Esophagus mucosa (tissue), 1 donor: ENCODE measurements around the gene RCN2. TPM values are rescaled to one million over a fixed set of nuclear protein-coding genes. Genes with fewer than 3 reads are reported as not detected.
"Not testable (repeated sequence)": the region's sequence is repeated elsewhere in the genome, so short reads cannot be mapped to it uniquely, and the experiment has no call there.

ENCODE experiments used
- ATAC-seq: fragments of 200-7000 bp; cut with Tn5 transposase; one replicate; pipeline ENCODE4 v1.9.1; 2020
- total RNA-seq: library from RNA; stranded (reverse); gene quantifications from one replicate; pipeline ENCODE4 v1.2.4, GENCODE V29; 2023
- donor health status: DM: yes; HTN: yes; CAD: no.

RCN2 gene
- 25.0 TPM for total RNA-seq

DNA sequence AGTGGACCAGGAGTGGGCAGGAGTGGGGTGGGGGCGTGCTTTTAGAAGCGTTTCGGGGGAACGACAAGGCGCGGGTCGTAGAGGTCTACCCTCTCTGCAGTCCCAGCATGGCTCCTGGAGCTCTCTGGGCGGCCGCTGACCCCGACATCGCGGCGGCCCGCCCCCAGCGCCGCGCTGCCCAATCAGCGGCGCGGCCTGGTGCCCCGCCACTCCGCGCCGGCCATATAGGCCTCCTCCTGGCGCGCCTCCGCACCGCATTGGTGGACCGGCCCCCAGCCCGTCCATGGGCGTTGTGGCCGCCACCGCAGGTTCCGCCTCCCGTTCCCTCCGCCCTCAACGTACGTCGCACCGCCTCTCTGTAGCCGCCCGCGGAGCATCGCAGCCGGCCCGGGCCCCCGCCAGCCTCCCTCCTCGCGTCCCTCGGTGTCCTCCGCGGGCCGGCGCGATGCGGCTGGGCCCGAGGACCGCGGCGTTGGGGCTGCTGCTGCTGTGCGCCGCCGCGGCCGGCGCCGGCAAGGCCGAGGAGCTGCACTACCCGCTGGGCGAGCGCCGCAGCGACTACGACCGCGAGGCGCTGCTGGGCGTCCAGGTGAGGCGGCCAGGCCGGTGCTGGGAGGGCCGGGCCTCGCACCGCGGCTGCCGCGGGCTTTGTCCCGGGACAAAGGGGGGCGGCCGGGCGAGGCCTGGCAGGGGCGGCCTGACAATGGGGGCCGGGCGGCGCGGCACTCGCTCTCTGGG lies at the start of gene RCN2:
RCN2 (plus strand) TSS at position 353 of the 738 bp plus-strand sequence; CDS start at position 446, 93 bp downstream.
- peak; percentile 100 for ATAC-seq

- no peak for ATAC-seq
Observed at GRCh38 chr15:76885212-76885611, 46.3 kb upstream of the RCN2 start.

DNA sequence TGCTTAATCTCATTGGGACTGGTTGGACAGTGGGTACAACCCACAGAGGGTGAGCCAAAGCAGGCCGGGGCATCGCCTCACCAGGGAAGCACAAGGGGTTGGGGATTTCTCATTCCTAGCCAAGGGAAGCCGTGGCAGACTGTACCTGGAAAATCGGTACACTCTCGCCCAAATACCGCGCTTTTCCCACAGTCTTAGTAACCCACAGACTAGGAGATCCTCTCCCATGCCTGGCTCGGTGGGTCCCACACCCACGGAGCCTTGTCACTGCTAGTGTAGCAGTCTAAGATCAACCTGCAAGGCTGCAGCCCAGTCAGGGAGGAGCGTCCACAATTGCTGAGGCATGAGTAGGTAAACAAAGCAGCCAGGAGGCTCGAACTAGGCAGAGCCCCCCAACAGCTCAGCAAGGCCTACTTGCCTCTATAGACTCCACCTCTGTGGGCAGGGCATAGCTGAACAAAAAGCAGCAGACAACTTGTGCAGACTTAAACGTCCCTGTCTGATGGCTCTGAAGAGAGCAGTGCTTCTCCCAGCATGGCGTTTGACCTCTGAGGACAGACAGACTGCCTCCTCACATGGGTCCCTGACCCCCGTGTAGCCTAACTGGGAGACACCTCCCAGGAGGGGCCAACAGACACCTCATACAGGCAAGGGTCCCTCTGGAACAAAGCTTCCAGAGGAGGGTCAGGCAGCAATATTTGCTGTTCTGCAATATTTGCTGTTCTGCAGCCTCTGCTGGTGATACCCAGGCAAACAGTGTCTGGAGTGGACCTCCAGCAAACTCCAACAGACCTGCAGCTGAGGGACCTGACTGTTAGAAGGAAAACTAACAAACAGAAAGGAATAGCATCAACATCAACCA lies 44.0 kb upstream of the RCN2 start:
- ATAC-seq: not testable (repeated sequence)

DNA sequence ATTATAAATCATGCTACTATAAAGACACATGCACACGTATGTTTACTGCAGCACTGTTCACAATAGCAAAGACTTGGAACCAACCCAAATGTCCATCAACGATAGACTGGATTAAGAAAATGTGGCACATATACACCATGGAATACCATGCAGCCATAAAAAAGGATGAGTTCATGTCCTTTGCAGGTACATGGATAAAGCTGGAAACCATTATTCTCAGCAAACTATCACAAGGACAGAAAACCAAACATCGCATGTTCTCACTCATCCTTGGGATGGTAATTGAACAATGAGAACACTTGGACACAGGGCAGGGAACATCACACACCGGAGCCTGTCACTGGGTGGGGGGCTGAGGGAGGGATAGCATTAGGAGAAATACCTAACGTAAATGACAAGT lies 38.7 kb upstream of the RCN2 start:
- not testable (repeated sequence) for ATAC-seq

DNA sequence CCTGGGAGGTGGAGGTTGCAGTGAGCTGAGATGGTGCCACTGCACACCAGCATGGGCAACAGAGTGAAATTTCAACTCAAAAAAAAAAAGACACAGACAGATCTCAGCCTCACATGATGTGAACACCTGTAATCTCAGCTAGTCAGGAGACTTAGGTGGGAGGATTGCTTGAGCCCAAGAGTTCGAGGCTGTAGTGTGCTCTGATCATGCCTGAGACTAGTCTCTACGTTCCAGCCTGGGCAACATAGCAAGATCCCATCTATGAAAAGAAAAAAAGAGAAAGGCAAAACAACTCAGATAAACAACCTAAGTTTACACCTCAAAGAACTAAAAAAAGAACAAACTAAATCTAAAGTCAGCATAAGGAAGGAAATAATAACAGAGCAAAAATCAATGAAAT lies 37.4 kb upstream of the RCN2 start:
- no peak for ATAC-seq

- peak; percentile 85 for ATAC-seq
Observed at GRCh38 chr15:76898102-76898501, 33.4 kb upstream of the RCN2 start.

DNA sequence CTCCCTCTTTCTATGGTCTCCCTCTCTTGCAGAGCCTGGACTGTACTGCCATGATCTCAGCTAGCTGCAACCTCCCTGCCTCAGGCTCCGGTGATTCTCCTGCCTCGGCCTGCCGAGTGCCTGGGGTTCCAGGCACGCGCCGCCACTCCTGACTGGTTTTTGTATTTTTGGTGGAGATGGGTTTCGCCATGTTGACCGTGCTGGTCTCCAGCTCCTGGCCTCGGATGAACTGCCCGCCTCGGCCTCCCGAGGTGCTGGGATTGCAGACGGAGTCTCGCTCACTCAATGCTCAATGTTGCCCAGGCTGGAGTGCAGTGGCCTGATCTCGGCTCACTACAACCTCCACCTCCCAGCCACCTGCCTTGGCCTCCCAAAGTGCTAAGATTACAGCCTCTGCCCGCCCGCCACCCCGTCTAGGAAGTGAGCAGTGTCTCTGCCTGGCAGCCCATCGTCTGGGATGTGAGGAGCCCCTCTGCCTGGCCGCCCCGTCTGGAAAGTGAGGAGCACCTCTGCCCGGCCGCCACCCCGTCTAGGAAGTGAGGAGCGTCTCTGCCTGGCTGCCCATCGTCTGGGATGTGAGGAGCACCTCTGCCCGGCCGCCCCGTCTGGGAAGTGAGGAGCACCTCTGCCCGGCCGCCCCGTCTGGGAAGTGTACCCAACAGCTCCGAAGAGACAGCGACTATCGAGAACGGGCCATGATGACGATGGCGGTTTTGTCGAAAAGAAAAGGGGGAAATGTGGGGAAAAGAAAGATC lies 32.2 kb upstream of the RCN2 start:
- not testable (repeated sequence) for ATAC-seq

DNA sequence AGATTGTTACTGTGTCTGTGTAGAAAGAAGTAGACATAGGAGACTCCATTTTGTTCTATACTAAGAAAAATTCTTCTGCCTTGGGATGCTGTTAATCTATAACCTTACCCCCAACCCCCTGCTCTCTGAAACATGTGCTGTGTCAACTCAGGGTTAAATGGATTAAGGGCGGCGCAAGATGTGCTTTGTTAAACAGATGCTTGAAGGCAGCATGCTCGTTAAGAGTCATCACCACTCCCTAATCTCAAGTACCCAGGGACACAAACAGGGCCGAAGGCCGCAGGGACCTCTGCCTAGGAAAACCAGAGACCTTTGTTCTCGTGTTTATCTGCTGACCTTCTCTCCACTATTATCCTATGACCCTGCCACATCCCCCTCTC lies 31.6 kb upstream of the RCN2 start:
- ATAC-seq: not testable (repeated sequence)

DNA sequence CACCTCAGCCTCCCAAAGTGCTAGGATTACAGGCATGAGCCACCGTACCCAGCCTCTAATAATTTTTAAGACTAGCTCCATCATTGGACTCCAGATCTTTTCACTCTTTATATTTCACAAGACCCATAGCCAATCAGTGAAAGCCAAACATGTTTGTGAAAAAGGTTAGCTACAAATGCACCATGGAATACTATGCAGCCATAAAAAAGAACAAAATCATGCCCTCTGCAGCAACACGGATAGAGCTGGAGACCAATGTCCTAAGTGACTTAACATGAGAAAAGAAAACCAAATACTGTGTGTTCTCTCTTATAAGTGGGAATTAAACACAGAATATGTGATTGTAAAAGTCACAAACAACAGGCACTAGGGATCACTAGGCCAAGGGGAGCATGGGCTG lies 29.6 kb upstream of the RCN2 start:
- no peak for ATAC-seq

- ATAC-seq: no peak
Observed at GRCh38 chr15:76903251-76903681, 28.3 kb upstream of the RCN2 start.

DNA sequence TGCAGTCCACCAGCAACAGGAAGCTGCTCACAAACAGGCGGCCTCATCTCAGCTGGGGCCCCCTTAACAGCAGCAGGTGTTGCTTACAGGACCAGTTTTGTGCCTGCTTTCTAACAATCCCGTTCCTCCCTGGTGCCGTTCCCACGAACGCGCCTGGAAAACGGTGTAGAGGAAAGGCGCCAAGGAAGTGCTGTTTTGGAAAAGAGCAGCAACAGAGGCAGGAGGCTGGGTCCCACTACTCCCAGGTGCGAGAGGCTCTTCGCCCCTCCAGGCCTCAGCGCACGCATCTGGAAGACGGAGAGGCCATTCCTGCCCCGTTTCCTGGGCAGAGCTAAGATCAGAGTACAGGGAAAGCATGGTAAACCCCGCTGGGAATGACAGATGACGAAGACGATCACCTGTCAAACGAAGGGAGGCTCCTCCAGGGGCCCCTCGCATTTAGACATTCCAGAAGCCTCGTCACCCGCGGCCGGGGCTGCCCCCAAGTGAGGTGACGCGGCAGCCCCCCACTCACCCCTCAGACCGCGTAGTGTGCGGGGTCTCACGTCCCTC lies 27.0 kb upstream of the RCN2 start:
- ATAC-seq: peak; percentile 45

- peak; percentile 95 for ATAC-seq
Observed at GRCh38 chr15:76905013-76905839, 26.3 kb upstream of the RCN2 start, which contains the start of gene SCAPER. Gene SCAPER (minus strand): TSS chr15:76905340. CDS start chr15:76883817, 21,523 bp downstream.

DNA sequence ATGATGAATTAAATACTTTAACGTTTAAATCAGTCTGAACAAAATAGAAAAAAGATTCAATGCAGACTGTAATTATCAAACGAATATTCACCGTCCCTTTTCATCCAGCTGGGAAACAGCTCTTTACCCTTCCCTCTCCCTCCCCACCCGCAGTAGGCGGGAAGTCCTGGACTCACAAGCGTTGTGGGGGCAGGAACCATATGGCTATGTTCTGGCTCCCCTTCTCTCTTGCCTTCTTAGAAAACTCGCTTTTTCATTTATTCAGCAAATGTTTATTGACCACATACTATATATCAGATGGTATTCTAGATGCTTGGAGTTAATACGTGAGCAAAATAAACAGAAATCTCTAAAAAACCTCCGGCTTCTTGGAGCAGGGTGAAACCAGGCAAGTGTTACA lies 25.7 kb upstream of the RCN2 start:
- ATAC-seq: no peak

GRCh38 chr15:76912430-76912829 lies 19.1 kb upstream of the RCN2 start:
- peak; percentile 83 for ATAC-seq

GRCh38 chr15:76913737-76914136 lies 17.8 kb upstream of the RCN2 start:
- no peak for ATAC-seq

GRCh38 chr15:76916369-76916768 lies 15.2 kb upstream of the RCN2 start:
- peak; percentile 35 for ATAC-seq

GRCh38 chr15:76928201-76928600 lies 3.3 kb upstream of the RCN2 start:
- ATAC-seq: no peak

DNA sequence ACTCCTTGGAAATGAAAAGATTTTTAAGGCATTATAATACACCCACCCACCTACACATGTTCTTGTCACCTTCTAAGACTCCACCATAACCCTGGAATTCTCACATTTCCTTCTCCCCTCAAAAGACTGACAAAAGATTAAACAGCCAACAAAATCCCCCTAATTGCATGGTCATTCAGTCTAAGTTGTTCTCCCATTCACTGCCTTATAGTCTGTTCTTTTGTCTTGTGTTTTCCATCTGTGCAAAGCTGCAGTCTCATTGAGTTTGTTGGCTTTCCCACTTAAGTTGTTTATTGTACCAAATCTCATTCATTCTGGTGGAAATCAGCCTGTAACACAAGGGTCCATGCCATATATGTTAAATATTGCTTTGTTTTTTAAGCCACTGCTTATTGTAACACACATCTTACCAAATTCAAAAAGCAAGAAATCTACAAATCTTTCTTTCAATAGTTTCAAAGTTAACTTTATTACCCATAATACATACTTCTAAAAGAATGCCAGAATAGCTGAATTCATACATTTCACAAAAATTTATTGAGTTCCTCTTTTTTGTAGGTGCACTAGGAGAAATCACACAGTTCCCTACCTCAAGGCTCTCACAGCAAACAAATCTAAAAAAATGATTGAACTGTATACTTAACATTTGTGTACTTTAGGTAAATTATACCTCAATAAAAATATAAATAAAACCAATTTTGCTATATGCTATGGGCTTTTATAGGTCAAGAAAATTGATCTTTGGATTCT lies 2.4 kb upstream of the RCN2 start:
- ATAC-seq: no peak

DNA sequence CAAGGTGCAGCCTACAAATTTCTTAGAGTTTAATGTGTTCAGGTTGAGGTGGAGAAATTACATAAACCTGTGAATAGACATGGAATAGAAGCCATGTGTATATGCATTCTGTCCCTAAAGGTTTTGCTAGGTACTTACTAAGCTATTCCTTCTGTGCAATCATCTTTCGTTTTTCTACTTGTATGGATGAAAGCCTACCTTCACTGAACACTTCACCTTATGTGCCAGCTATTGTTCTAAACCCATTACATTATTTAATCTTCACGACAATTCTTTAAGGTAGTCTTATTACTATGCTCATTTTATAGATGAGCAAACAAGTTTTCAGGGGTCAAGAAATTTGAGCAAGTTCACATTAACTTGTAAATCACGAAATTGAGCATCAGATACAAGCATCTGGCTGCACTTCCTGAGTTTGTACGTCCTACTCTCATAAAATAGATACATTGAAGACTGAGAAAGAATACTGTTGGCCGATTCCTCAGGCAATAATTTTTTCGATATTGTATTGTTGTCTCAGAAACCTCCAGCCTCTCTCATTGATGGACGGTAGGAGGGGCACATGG lies 635 bp upstream of the RCN2 start:
- no peak for ATAC-seq

GRCh38 chr15:76932135-76932966 lies 802 bp downstream of the RCN2 start:
- ATAC-seq: no peak
